ENCODE measurements around the gene GOLT1A.

The GOLT1A gene

DNA sequence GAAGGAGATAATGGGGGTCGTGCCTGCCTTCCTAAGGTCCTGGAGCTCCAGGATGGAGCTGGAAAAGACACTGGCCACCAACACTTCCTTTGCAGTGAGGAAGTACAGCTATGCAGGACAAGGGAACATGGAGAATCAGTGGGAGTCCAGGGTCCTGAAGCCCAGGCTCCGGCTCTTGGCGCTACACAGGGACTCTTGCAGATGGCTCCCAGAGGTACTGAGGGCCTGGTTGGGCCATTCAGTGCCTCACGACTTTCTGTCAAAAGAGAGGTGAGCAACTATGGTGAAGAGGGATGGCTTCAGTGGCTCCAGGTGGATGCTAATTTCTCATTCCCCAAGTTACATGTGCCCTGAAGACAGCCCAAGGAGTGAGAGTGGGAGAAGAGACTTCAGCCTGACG, 60.1 kb downstream of the GOLT1A start:
- peak; percentile 4 for DNase-seq

GRCh38 chr1:204152310-204153044, 61.3 kb downstream of the GOLT1A start:
- peak; percentile 18 for DNase-seq

GRCh38 chr1:204151552-204152309, 62.1 kb downstream of the GOLT1A start, which contains the start of gene ETNK2:
Gene ETNK2 (minus strand): TSS chr1:204152044. CDS start chr1:204151852, 192 bp downstream.
- DNase-seq = peak; percentile 93

DNA sequence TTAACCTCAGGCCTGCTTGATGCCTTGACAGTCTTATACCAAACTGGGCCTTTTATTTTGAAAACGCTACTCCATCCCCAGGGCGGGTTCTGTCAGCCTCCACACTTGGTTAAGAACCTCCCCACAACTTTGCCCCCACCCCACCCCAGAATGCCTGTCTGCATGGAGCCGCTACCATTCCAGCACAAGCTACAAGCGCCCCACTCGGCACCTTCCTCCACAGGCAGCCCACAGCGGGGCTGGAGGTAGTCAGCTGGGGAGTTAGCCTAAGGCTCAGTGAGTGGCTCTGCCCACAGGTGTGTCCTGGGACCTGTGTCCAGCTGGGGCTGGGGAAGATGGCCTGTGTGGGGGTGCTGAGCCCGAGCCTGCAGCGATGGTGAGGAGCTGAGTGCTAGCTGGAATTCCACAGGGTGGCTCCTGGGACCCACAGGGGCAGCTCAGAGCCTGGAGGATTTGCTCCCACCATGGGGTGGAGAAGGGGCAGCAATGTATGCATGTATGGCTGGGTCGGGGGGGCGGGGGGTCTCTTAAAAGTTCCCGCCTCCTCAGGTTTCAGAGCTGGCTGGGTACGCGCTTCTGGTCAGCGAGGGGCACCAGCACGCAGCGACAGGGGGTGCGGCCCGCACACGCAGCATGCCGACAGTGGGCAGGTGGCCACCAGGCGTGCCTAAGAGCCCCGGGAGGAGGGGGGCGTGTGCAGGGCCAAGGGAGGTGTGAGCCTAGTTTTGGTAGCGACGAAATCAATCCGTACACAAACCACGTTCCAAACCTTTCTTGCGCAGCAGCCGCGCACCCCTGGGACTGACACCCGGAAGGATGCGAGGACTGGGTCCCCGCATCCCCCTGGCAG, 62.9 kb downstream of the GOLT1A start:
- peak; percentile 59 for DNase-seq

DNA sequence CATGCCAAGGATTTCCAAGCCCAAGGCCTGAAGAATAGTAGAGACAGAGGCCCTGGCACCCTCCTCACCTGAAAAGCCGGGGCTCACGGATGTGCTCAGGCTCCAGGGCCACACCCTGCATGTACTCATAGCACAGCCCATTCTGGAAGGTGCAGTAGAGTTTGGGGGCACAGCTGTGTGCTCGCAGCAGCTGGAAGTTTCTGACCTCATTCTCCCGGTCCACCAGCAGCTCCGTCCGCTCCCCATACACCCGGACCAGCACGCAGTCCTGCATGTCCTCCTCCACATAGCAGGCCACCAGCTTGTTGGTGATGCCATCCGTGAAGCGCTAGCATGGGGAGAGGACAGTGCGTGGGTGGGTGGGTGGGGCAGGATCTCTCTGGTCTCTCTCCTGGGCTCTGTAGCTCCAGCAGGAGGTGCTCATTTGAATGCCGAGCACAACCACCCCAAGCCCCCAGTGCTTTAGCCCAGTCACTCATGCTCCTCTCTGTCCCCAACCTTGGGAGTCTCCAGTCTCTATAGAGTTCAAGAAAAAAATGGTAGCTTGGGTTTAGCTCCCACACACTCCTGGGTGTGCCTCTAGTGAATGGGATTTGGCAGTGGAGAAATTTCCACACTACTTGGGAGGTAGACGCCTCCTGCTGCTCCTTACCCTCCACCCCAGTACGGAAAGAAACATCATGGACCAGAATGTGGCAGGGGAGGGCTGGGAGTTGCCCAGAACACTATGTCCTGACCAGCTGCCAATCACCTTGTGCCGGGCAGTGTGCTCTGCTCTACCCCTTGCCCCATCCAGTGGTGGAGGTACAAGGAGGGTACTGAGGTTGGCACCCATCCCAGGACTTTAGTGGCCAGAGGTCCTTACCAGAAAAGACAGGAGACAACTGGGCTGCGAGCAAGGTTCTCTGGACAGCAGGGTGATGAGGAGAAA, 63.9 kb downstream of the GOLT1A start:
- peak; percentile 14 for DNase-seq

GRCh38 chr1:204149107-204149506, 64.7 kb downstream of the GOLT1A start:
- DNase-seq = peak; percentile 4
